GM19328 (cell line): ENCODE data around the gene P2RY2.
"Not testable (repeated sequence)": the region's sequence is repeated elsewhere in the genome, so short reads cannot be mapped to it uniquely, and the experiment has no call there.

ENCODE experiments used
- ATAC-seq: cut with Tn5 transposase; IDR thresholded peaks from one replicate; pipeline ENCODE4 v1.9.1; 2021; ENCODE audit warnings: mild to moderate bottlenecking, moderate library complexity; ENCODE audit not compliant: unreplicated experiment

P2RY2 gene

GRCh38 chr11:73226297-73227006, 8.4 kb downstream of the P2RY2 start:
- no peak for ATAC-seq

- ATAC-seq, result no peak
Measured at GRCh38 chr11:73227571-73228211, 9.6 kb downstream of the P2RY2 start.

- no peak for ATAC-seq
Measured at GRCh38 chr11:73228268-73229134, 10.4 kb downstream of the P2RY2 start.

- ATAC-seq, result no peak
Measured at GRCh38 chr11:73229321-73229895, 11.3 kb downstream of the P2RY2 start.

- no peak for ATAC-seq
Measured at GRCh38 chr11:73229896-73230875, 12.1 kb downstream of the P2RY2 start.

GRCh38 chr11:73230931-73231330, 12.8 kb downstream of the P2RY2 start:
- no peak for ATAC-seq

- ATAC-seq, result not testable (repeated sequence)
Measured at GRCh38 chr11:73232487-73232886, 14.4 kb downstream of the P2RY2 start.

- ATAC-seq, result no peak
Measured at GRCh38 chr11:73233211-73233610, 15.1 kb downstream of the P2RY2 start.

- ATAC-seq, result no peak
Measured at GRCh38 chr11:73233692-73234470, 15.8 kb downstream of the P2RY2 start.

GRCh38 chr11:73234471-73235181, 16.5 kb downstream of the P2RY2 start:
- no peak for ATAC-seq

- no peak for ATAC-seq
Measured at GRCh38 chr11:73235236-73235786, 17.2 kb downstream of the P2RY2 start.

- ATAC-seq, result no peak
Measured at GRCh38 chr11:73236205-73236765, 18.2 kb downstream of the P2RY2 start.

- ATAC-seq, result no peak
Measured at GRCh38 chr11:73236854-73237253, 18.8 kb downstream of the P2RY2 start.

- no peak for ATAC-seq
Measured at GRCh38 chr11:73237471-73238290, 19.6 kb downstream of the P2RY2 start.

- ATAC-seq, result no peak
Measured at GRCh38 chr11:73239111-73239521, 21.0 kb downstream of the P2RY2 start.

GRCh38 chr11:73239571-73240189, 21.6 kb downstream of the P2RY2 start:
- no peak for ATAC-seq
